ENCODE data around the gene CNDP2.
"Not testable (repeated sequence)": the region's sequence is repeated elsewhere in the genome, so short reads cannot be mapped to it uniquely, and the experiment has no call there.

Gene CNDP2

GRCh38 chr18:74519320-74520095, 23.3 kb downstream of the CNDP2 start:
- DNase-seq = no peak

- no peak for DNase-seq
Measured at GRCh38 chr18:74520096-74520833, 24.1 kb downstream of the CNDP2 start.

- no peak for DNase-seq
Measured at GRCh38 chr18:74521068-74521725, 25.0 kb downstream of the CNDP2 start.

GRCh38 chr18:74522635-74523548, 26.7 kb downstream of the CNDP2 start:
- no peak for DNase-seq

GRCh38 chr18:74524097-74524496, 27.9 kb downstream of the CNDP2 start:
- DNase-seq = peak; percentile 37

GRCh38 chr18:74524915-74525314, 28.8 kb downstream of the CNDP2 start:
- DNase-seq = not testable (repeated sequence)

- DNase-seq = no peak
Measured at GRCh38 chr18:74525741-74526140, 29.6 kb downstream of the CNDP2 start.

GRCh38 chr18:74526488-74526887, 30.3 kb downstream of the CNDP2 start:
- no peak for DNase-seq

- peak; percentile 27 for DNase-seq
Measured at GRCh38 chr18:74528478-74528877, 32.3 kb downstream of the CNDP2 start.

- peak; percentile 37 for DNase-seq
Measured at GRCh38 chr18:74528913-74529312, 32.8 kb downstream of the CNDP2 start.

GRCh38 chr18:74529378-74529777, 33.2 kb downstream of the CNDP2 start:
- DNase-seq = no peak

- no peak for DNase-seq
Measured at GRCh38 chr18:74529811-74530583, 33.8 kb downstream of the CNDP2 start.

- peak; percentile 42 for DNase-seq
Measured at GRCh38 chr18:74530584-74530862, 34.4 kb downstream of the CNDP2 start.

- peak; percentile 22 for DNase-seq
Measured at GRCh38 chr18:74531043-74531442, 34.9 kb downstream of the CNDP2 start.

GRCh38 chr18:74532511-74533025, 36.4 kb downstream of the CNDP2 start:
- DNase-seq = no peak

- DNase-seq = no peak
Measured at GRCh38 chr18:74533666-74534065, 37.5 kb downstream of the CNDP2 start.

- DNase-seq = no peak
Measured at GRCh38 chr18:74534150-74534969, 38.2 kb downstream of the CNDP2 start, which contains the start of gene CNDP1. Gene CNDP1 (plus strand): TSS chr18:74534500. CDS start chr18:74534668, 168 bp downstream.

- peak; percentile 80 for DNase-seq
Measured at GRCh38 chr18:74534981-74535649, 39.0 kb downstream of the CNDP2 start.

GRCh38 chr18:74539289-74539688, 43.1 kb downstream of the CNDP2 start:
- DNase-seq = no peak

Data from RPMI8226 (cell line).